HepG2 (cell line): ENCODE results near the gene TRANK1. TPM values are rescaled to one million over a fixed set of nuclear protein-coding genes. Genes with fewer than 3 reads are reported as not detected.

Source experiments
- ATAC-seq: fragments of 200-7000 bp; cut with Tn5 transposase; 3 replicates; pipeline ENCODE4 v1.9.1; 2020; ENCODE audit warnings: mild to moderate bottlenecking, moderate library complexity
- BruUV-seq: library from RNA; stranded (reverse); fragments of 400-500 nt; replicated peaks from 2 replicates; lab custom pipeline; 2021; lab: Mats Ljungman, UMichigan
- CTCF ChIA-PET: fragments of 300-600 bp; formaldehyde crosslinking; extraction: SDS; loops from one replicate; lab custom pipeline; 2021; ENCODE audit warnings: low total read pairs, inconsistent platforms, low intra/inter-chr PET ratio; lab: Yijun Ruan, JAX
- POLR2A ChIA-PET: fragments of 350-600 bp; sonication (Branson Sonifier 250); formaldehyde crosslinking; loops from one replicate; lab custom pipeline; 2020; ENCODE audit warnings: antibody characterized with exemption, inconsistent platforms; lab: Yijun Ruan, JAX
- DNase-seq: peaks from one replicate; pipeline ENCODE4 v3.0.0-alpha.2; 2015; ENCODE audit warnings: low spot score
- FAIRE-seq: peaks from 3 replicates; lab custom pipeline; 2011; peaks lifted over from hg19 to GRCh38; lab: Jason Lieb, UNC
- H2AFZ ChIP-seq: one replicate; pipeline ENCODE4 v1.6.1; 2011; ENCODE audit warnings: low read length, inconsistent platforms
- H3K27ac ChIP-seq: fragments of 300-600 bp; 3 replicates; pipeline ENCODE4 v1.8.0; 2011; ENCODE audit warnings: mixed run types, mild to moderate bottlenecking, mixed read lengths, low read length, inconsistent platforms; ENCODE audit not compliant: insufficient read depth; ENCODE audit errors: extremely low read length
- H3K27me3 ChIP-seq, 2 experiments: fragments of 200-600 bp in 1 of 2; 2 replicates in 1 of 2; 3 replicates in 1 of 2; pipeline versions ENCODE4 v1.6.0 to v1.8.0; 2011; ENCODE audit warnings: low read length in 2 of 2, mild to moderate bottlenecking in 2 of 2, moderate library complexity in 2 of 2, inconsistent platforms in 1 of 2; ENCODE audit not compliant: insufficient read depth in 2 of 2, control insufficient read depth in 1 of 2
- H3K36me3 ChIP-seq, 2 experiments: fragments of 200-600 bp in 1 of 2; replicated peaks in 1 of 2; 2 replicates in 1 of 2; 3 replicates in 1 of 2; pipeline versions ENCODE4 v1.5.1 to v1.8.0; 2011; ENCODE audit warnings: low read length in 2 of 2, inconsistent platforms in 1 of 2; ENCODE audit not compliant: insufficient read depth in 2 of 2, control insufficient read depth in 1 of 2
- H3K4me1 ChIP-seq: 2 replicates; pipeline ENCODE4 v1.5.1; 2012; ENCODE audit warnings: low read length, inconsistent platforms; ENCODE audit not compliant: insufficient read depth
- H3K4me2 ChIP-seq: 2 replicates; pipeline ENCODE4 v1.6.0; 2011; ENCODE audit warnings: low read depth, low read length, inconsistent platforms
- H3K4me3 ChIP-seq, 3 experiments: fragments of 200-600 bp in 1 of 3; sonication (generic), shearing (Covaris generic) in 1 of 3; replicated peaks in 1 of 3; 2 replicates each; pipeline ENCODE4 v1.5.1; 2011 to 2016; ENCODE audit warnings: low read length in 3 of 3, inconsistent platforms in 2 of 3, low read depth in 2 of 3, mild to moderate bottlenecking in 2 of 3, control low read depth in 1 of 3, mixed read lengths in 1 of 3; ENCODE audit not compliant: insufficient read depth in 1 of 3
- H3K79me2 ChIP-seq: one replicate; pipeline ENCODE4 v1.6.1; 2011; ENCODE audit warnings: low read length, inconsistent platforms; ENCODE audit not compliant: insufficient read depth
- H3K9ac ChIP-seq: 2 replicates; pipeline ENCODE4 v1.6.0; 2011; ENCODE audit warnings: mild to moderate bottlenecking, low read depth, low read length, inconsistent platforms; ENCODE audit not compliant: insufficient read depth
- H3K9me3 ChIP-seq: 2 replicates; pipeline ENCODE4 v1.5.1; 2012; ENCODE audit warnings: mild to moderate bottlenecking, low read length
- H4K20me1 ChIP-seq: 2 replicates; pipeline ENCODE4 v1.6.0; 2011; ENCODE audit warnings: inconsistent platforms, mild to moderate bottlenecking, low read length, moderate library complexity; ENCODE audit not compliant: insufficient read depth
- AKAP8 ChIP-seq: sonication (generic); formaldehyde crosslinking; IDR thresholded peaks from 2 replicates; pipeline ENCODE4 v1.5.1; 2020; ENCODE audit warnings: mild to moderate bottlenecking, missing genetic modification reagents
- CTCF ChIP-seq: sonication (generic); formaldehyde crosslinking; IDR thresholded peaks from 2 replicates; pipeline ENCODE4 v1.5.0; 2020; ENCODE audit warnings: mild to moderate bottlenecking, missing genetic modification reagents, moderate library complexity
- GABPB1 ChIP-seq: IDR thresholded peaks from 2 replicates; pipeline ENCODE4 v1.6.1; 2016; ENCODE audit warnings: mild to moderate bottlenecking, missing genetic modification reagents, moderate library complexity, missing compliant biosample characterization
- JUNB ChIP-seq: sonication (generic); formaldehyde crosslinking; IDR thresholded peaks from 2 replicates; pipeline ENCODE4 v1.8.0; 2022; ENCODE audit warnings: missing genetic modification reagents, mild to moderate bottlenecking, borderline replicate concordance
- KDM5A ChIP-seq: fragments of 200-600 bp; sonication (generic); IDR thresholded peaks from 2 replicates; pipeline ENCODE4 v1.7.0; 2018; ENCODE audit warnings: antibody characterized with exemption, mild to moderate bottlenecking, low read length, borderline replicate concordance
- RAD21 ChIP-seq: fragments of 450-650 bp; formaldehyde crosslinking; IDR thresholded peaks from 2 replicates; pipeline ENCODE4 v1.5.0; 2020; ENCODE audit warnings: mild to moderate bottlenecking
- SKI ChIP-seq: fragments of 450-650 bp; IDR thresholded peaks from one replicate; pipeline ENCODE4 v1.6.1; 2018; ENCODE audit warnings: mild to moderate bottlenecking; ENCODE audit not compliant: partially characterized antibody
- SMC3 ChIP-seq: IDR thresholded peaks from 2 replicates; pipeline ENCODE4 v1.6.1; 2011; ENCODE audit warnings: low read length, improper control_type of control experiment
- SNAPC2 ChIP-seq: sonication (generic); formaldehyde crosslinking; IDR thresholded peaks from 2 replicates; pipeline ENCODE4 v1.8.1; 2022; ENCODE audit warnings: mild to moderate bottlenecking, missing genetic modification reagents
- STAG1 ChIP-seq: sonication (generic); formaldehyde crosslinking; IDR thresholded peaks from 2 replicates; pipeline ENCODE4 v1.4.0; 2020; ENCODE audit warnings: missing genetic modification reagents
- TEAD3 ChIP-seq: optimal IDR thresholded peaks from 2 replicates; pipeline ENCODE3; 2016; ENCODE audit warnings: borderline replicate concordance
- ZNF230 ChIP-seq: sonication (generic); formaldehyde crosslinking; IDR thresholded peaks from 2 replicates; pipeline ENCODE4 v1.4.0; 2020; ENCODE audit warnings: mild to moderate bottlenecking, missing genetic modification reagents
- ZNF460 ChIP-seq: sonication (generic); formaldehyde crosslinking; IDR thresholded peaks from 2 replicates; pipeline ENCODE4 v1.5.1; 2020; ENCODE audit warnings: missing genetic modification reagents, mild to moderate bottlenecking, borderline replicate concordance
- ZNF572 ChIP-seq: sonication (generic); formaldehyde crosslinking; IDR thresholded peaks from 2 replicates; pipeline ENCODE4 v1.5.1; 2020; ENCODE audit warnings: mild to moderate bottlenecking, missing genetic modification reagents
- ZNF644 ChIP-seq: IDR thresholded peaks from 2 replicates; pipeline ENCODE4 v1.6.1; 2016; ENCODE audit warnings: low read depth
- ZNF724P ChIP-seq: sonication (generic); formaldehyde crosslinking; IDR thresholded peaks from 2 replicates; pipeline ENCODE4 v1.8.0; 2022; ENCODE audit warnings: missing genetic modification reagents, borderline replicate concordance
- ZNF773 ChIP-seq: sonication (generic); formaldehyde crosslinking; IDR thresholded peaks from 2 replicates; pipeline ENCODE4 v1.4.0; 2020; ENCODE audit warnings: missing genetic modification reagents, borderline replicate concordance
- ZSCAN20 ChIP-seq: sonication (generic); formaldehyde crosslinking; IDR thresholded peaks from 2 replicates; pipeline ENCODE4 v1.4.0; 2020; ENCODE audit warnings: missing genetic modification reagents, mild to moderate bottlenecking, borderline replicate concordance
- WGBS: methylation state at CpG from one replicate; pipeline ENCODE4 v1.1.6; 2017; ENCODE audit warnings: low lambda C conversion rate; 5-methylcytosine and 5-hydroxymethylcytosine counted together
- in situ Hi-C: cut with HindIII; loops from 2 replicates; pipeline ENCODE4 v1.10.0; 2017; ENCODE audit warnings: low pct_unique_long_range_greater_than_20kb; ENCODE audit not compliant: extremely low pct_ligation_motif_present
- intact Hi-C: fragments of 100-400 bp; cut with micrococcal nuclease; formaldehyde crosslinking; loops from one replicate; pipeline ENCODE4 v1.10.0; 2022; ENCODE audit not compliant: unreplicated experiment
- polyA plus RNA-seq, 8 experiments: library from polyadenylated mRNA; depleted of rRNA in 3 of 8; stranded (reverse) in 7 of 8; unstranded in 1 of 8; fragments of >200 nt; fragmentation: Illumina TruSeq in 4 of 8; extraction: Trizol in 4 of 8; gene quantifications; 2 replicates each; pipeline versions ENCODE4 v1.2.1 to v1.2.3, GENCODE V29; 2011 to 2016; ENCODE audit warnings: low read depth in 4 of 8, missing spikeins in 1 of 8, mixed read lengths in 1 of 8; ENCODE audit not compliant: insufficient read depth in 1 of 8
- total RNA-seq, 5 experiments: library from RNA; depleted of rRNA; stranded (reverse); fragments of >200 nt; fragmentation: Illumina TruSeq; extraction: Trizol; gene quantifications; 2 replicates each; pipeline ENCODE4 v1.2.3, GENCODE V29; 2016; ENCODE audit warnings: low read depth in 1 of 5
- TF ChIP-seq, protein P1 (sequence below): sonication (generic); formaldehyde crosslinking; IDR thresholded peaks from 2 replicates; pipeline ENCODE4 v1.8.0; 2022; ENCODE audit warnings: low read depth, missing genetic modification reagents

Gene TRANK1
- total and polyA plus RNA-seq, 2 of the 13 experiments (the other 11 are each of a cell fraction or from before 2014, with no cell fraction given), result 0.13 to 0.32 TPM

DNA sequence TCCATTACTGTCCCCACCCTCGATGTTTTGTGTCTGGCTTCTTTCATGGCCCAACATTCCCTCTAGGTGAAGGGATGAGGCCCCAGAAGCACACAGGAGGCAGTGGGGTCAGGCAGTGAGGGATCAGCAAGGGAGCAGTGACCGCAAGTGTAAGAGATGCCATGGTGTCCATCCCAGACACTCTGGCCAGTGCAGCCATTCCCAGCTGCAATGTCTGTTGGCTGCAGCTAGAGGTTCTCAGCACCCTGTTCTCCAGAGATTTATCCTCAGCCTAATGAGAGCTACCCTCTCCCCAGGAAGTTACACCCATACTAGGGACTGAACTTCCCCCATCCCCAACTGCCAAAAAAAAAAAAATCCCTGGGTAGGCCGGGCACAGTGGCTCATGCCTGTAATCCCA is 40.2 kb downstream of the TRANK1 start:
- ChIA-PET POLR2A (interaction anchor here (1.4 to 3.0 kb wide), 2 partner anchors 54 to 88 kb away, joined by 4 to 12 read pairs; partner anchors contain the start of genes EPM2AIP1 and MLH1), CTCF (interaction anchor here (2.6 kb wide), 1 partner anchor 54 kb away, joined by 22 read pairs; no protein-coding TSS in a partner anchor)
- no peaks in the 10 kb centered on the region for H3K27me3 ChIP-seq
- BruUV-seq, result no TSS peak
- H3K4me1 ChIP-seq, result peaks cover 16% of the 10 kb centered on the region; the same call in 1 of the 2 replicates
- ATAC-seq (peak; percentile 92), DNase-seq (peak; percentile 19), FAIRE-seq (peak; percentile 48)
- no peak overlapping the region for H3K4me2 ChIP-seq
- in situ Hi-C loops (loop anchor here (5.0 kb wide), 1 partner anchor 53 kb away; no protein-coding TSS in a partner anchor), intact Hi-C loops (loop anchor here (1.0 kb wide), 1 partner anchor 54 kb away; no protein-coding TSS in a partner anchor)
- H4K20me1 ChIP-seq, result no peaks in the 10 kb centered on the region
- no peaks in the 10 kb centered on the region for H3K79me2 ChIP-seq
- H3K9me3 ChIP-seq, result no peaks in the 10 kb centered on the region
- no peak overlapping the region for H3K27ac ChIP-seq
- TF ChIP-seq KDM5A, result no peak
- peak; percentile 75 for TF ChIP-seq SMC3
- TF ChIP-seq ZSCAN20 (CRISPR knock-in tag), result no peak
- no peak for TF ChIP-seq GABPB1
- TF ChIP-seq CTCF, result peak; percentile 84
- no peak for TF ChIP-seq ZNF572 (CRISPR knock-in tag)
- TF ChIP-seq AKAP8, result no peak
- TF ChIP-seq STAG1 (CRISPR knock-in tag), result peak; percentile 85
- no peak for TF ChIP-seq ZNF460
- TF ChIP-seq ZNF644 (CRISPR knock-in tag), result no peak
- no peak for TF ChIP-seq SNAPC2 (CRISPR knock-in tag)
- TF ChIP-seq ZNF230 (CRISPR knock-in tag), result no peak
- TF ChIP-seq RAD21 (CRISPR knock-in tag), result peak; percentile 63
- TF ChIP-seq TEAD3, result peak; percentile 29
- TF ChIP-seq ZNF724P (CRISPR knock-in tag), result no peak
- TF ChIP-seq, protein P1, sequence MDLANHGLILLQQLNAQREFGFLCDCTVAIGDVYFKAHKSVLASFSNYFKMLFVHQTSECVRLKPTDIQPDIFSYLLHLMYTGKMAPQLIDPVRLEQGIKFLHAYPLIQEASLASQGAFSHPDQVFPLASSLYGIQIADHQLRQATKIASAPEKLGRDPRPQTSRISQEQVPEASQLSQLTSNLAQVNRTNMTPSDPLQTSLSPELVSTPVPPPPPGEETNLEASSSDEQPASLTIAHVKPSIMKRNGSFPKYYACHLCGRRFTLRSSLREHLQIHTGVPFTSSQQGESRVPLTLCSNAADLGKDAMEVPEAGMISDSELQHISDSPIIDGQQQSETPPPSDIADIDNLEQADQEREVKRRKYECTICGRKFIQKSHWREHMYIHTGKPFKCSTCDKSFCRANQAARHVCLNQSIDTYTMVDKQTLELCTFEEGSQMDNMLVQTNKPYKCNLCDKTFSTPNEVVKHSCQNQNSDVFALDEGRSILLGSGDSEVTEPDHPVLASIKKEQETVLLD (CRISPR knock-in tag), result no peak
- no peak for TF ChIP-seq ZNF773 (CRISPR knock-in tag)
- TF ChIP-seq JUNB (CRISPR knock-in tag), result no peak
- no peak for TF ChIP-seq SKI
- no peak overlapping the region for H2AFZ ChIP-seq
- no peaks in the 10 kb centered on the region for H3K36me3 ChIP-seq
- H3K4me3 ChIP-seq, result no peak overlapping the region
- WGBS, result 14% methylated on average over 3 of the region's 3 CpGs
- no peak overlapping the region for H3K9ac ChIP-seq
